ENCODE measurements around the gene GNGT2. TPM values are rescaled to one million over a fixed set of nuclear protein-coding genes. Genes with fewer than 3 reads are reported as not detected.

GNGT2 gene
- total and polyA plus RNA-seq, 2 experiments from 2014 or later = 0.42 to 1.5 TPM

GRCh38 chr17:49234509-49235080 is 24.2 kb upstream of the GNGT2 start:
- Histone ChIP-seq H3F3A (replicated peaks; ENCODE audit: low read depth) (peaks cover 4% of the 10 kb centered on the region; the same call in 1 of the 2 replicates), H3K4me3 (no peak overlapping the region), H3K4me1 (ENCODE audit: insufficient read depth) (peaks cover 25% of the 10 kb centered on the region), H3K9me2 (ENCODE audit: insufficient read depth) (no peaks in the 10 kb centered on the region), H3K4me2 (no peak overlapping the region), H3K27me3 (ENCODE audit: insufficient read depth) (peaks cover 24% of the 10 kb centered on the region), H2AFZ (no peak overlapping the region), H3K79me2 (replicated peaks; ENCODE audit: insufficient read depth) (no peaks in the 10 kb centered on the region), H3K27ac (ENCODE audit: low read depth) (no peak overlapping the region), H3K36me3 (ENCODE audit: insufficient read depth) (no peaks in the 10 kb centered on the region), H4K20me1 (replicated peaks; ENCODE audit: insufficient read depth) (no peaks in the 10 kb centered on the region)
- H3K9me3 Mint-ChIP-seq = no peaks in the 10 kb centered on the region
- TF ChIP-seq EZH2 (IDR thresholded peaks at IDR 0.05; ENCODE audit: low read depth, unreplicated experiment) (no peak), POLR2AphosphoS5 (IDR thresholded peaks at IDR 0.05; ENCODE audit: low read depth) (no peak), ZNF331 (CRISPR knock-in tag; IDR thresholded peaks at IDR 0.05; ENCODE audit: low read depth) (no peak), REST (IDR thresholded peaks at IDR 0.05; ENCODE audit: unreplicated experiment) (no peak), ZNF462 (CRISPR knock-in tag; IDR thresholded peaks at IDR 0.05) (no peak), ZNF114 (CRISPR knock-in tag; IDR thresholded peaks at IDR 0.05) (no peak), JUNB (IDR thresholded peaks at IDR 0.05; ENCODE audit: unreplicated experiment) (no peak), CREB1 (CRISPR knock-in tag; IDR thresholded peaks at IDR 0.05; ENCODE audit: low read depth) (no peak), ETS1 (IDR thresholded peaks at IDR 0.05) (no peak), STAT1 (IDR thresholded peaks at IDR 0.05; ENCODE audit: unreplicated experiment) (no peak), CTCF (conservative IDR thresholded peaks at IDR 0.05; ENCODE audit: low read depth in 2 of 2) (no peak), NANOG (IDR thresholded peaks at IDR 0.05; ENCODE audit: borderline replicate concordance) (no peak), EZH2phosphoT487 (IDR thresholded peaks at IDR 0.05; ENCODE audit: unreplicated experiment) (no peak)
- no peaks in the 10 kb centered on the region; the same call in 2 of the 3 replicates for H3K36me3 Mint-ChIP-seq (ENCODE audit: low read depth)
- peaks cover 27% of the 10 kb centered on the region for H3K4me1 Mint-ChIP-seq
- no peak overlapping the region for H3K27ac Mint-ChIP-seq
- ATAC-seq = no peak
- no peak overlapping the region for H3K4me3 Mint-ChIP-seq
- H3K27me3 Mint-ChIP-seq (ENCODE audit: insufficient read depth, low read depth, poor library complexity) = peaks cover 28% of the 10 kb centered on the region
- DNase-seq (ENCODE audit: low spot score) = no peak

All from GM23338 (cell line).